NK-92 (cell line): ENCODE measurements around the gene SEPTIN14.
"Not testable (repeated sequence)": the region's sequence is repeated elsewhere in the genome, so short reads cannot be mapped to it uniquely, and the experiment has no call there.

ENCODE experiments used
- DNase-seq: peaks from one replicate; lab custom pipeline; 2025; ENCODE audit not compliant: unreplicated experiment; lab: John Stamatoyannopoulos, UW

SEPTIN14 gene

DNA sequence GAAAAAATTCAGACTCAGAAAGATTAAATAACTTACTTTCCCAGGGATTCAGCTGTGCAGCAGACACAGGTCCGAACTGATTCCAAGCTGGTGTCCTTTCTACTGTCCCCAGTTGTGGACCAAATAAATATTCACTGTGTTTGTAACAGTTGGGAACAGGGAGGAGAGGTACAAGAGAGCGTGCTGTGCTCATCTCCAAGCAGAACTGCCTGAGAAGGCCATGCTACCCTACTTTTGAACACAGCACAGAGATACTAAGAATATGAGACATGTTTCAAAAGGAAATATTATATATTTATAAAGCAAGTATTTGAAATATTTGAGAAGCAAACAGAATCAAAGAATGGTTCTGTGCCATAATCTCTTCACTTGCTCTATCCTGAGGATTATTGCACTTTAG, at the start of gene SEPTIN14:
Gene SEPTIN14 (minus strand): TSS at position 101 of the 400 bp plus-strand sequence. CDS start 756 bp downstream, outside the sequence.
- DNase-seq = not testable (repeated sequence)

DNA sequence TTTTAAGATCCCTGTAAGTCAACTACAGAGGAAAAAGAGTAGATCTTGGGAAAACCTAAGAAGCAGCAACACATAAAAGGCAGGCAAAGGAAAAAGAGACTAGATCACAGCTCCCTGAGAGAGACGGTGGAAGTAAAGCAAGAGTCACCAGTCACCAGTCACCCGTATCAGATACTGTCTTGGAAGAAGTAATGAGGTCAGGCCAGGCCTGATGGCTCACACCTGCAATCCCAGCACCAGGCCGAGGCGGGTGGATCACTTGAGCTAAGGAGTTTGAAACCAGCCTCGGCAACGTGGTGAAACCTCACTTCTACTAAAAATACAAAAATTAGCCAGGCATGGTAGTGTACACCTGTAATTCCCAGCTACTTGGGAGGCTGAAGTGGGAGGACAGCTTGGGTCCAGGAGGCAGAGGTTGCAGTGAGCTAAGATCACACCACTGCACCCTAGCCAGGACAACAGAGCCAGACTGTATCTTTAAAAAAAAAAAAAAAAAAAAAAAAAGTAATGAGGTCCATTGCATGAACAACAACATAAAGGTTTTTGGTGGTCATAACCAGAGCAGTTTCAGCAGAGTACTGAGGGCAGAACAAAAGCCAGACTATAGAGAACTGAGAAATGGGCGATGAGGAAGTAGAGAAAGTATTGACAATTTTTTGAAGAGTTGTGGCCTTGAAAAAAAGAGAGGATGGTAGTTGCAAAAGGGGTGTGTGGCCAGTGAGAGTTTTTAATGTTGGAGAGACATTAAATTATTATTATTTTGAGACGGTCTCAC, 41.6 kb upstream of the SEPTIN14 start:
- DNase-seq = no peak

DNA sequence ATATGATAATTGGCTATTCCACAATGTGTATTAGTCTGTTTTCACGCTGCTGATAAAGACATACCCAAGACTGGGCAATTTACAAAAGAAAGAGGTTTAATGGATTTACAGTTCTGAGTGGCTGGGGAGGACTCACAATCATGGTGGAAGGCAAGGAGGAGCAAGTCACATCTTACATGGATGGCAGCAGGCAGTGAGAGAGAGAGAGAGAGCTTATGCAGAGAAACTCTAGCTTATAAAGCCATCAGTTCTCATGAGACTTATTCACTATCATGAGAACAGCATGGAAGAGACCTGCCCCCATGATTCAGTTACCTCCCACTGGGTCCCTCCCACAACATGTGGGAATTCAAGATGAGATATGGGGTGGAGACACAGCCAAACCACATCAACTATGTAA, 38.5 kb upstream of the SEPTIN14 start:
- not testable (repeated sequence) for DNase-seq

DNA sequence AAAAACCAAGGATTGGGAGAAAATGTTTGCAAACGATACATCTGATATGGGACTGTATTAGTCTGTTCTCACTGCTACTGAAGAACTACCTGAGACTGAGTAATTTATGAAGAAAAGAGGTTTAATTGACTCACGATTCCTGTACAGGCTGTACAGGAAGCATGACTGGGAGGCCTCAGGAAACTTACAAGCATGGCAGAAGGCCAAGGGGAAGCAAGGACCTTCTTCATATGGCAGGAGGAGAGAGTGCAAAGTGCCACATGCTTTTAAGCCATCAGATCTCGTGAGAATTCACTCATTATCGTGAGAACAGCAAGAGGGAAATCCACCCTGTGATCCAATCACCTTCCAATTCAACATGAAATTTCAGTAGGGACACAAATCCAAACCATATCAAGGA, 35.7 kb upstream of the SEPTIN14 start:
- no peak for DNase-seq

GRCh38 chr7:55895021-55895420, 32.5 kb upstream of the SEPTIN14 start:
- DNase-seq = no peak

- DNase-seq = no peak
These were observed 31.4 kb upstream of the SEPTIN14 start for GRCh38 chr7:55893940-55894339.

DNA sequence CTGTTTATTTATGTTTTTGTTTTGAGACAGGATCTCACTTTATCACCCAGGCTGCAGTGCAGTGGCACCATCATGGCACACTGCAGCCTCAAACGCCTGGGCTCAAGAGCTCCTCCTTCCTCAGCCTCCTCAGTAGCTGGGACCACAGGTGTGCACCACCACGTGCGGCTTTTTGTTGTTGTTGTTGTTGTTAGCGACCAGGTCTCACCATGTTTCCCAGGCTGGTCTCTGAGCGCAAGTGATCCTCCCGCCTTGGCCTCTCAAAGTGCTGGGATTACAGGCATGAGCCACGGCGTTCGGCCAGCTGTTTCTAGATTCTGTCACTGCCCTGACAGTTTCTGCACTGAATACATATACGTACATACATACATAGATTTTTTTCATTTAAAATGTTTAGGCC, 25.8 kb upstream of the SEPTIN14 start:
- DNase-seq = not testable (repeated sequence)

DNA sequence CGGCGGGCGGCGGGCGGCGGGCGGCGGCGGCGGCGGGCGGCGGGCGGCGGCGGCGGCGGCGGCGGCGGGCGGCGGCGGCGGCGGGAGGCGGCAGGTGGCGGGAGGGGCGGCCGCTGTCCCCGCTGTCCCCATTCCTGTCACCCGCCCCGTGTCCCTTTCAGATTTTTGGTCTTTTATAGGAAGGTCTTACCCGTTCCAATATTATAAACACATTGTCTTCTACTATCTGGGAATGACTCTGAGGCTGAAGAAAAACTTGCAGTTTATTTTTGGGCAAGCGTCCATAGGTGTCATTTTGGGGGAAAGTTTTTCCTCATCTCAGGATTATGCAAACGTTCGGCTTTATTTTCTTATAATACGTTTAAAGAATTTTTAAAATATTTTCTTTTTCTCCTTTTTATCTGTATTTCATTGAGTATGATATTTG, 25.3 kb upstream of the SEPTIN14 start:
- DNase-seq = no peak

DNA sequence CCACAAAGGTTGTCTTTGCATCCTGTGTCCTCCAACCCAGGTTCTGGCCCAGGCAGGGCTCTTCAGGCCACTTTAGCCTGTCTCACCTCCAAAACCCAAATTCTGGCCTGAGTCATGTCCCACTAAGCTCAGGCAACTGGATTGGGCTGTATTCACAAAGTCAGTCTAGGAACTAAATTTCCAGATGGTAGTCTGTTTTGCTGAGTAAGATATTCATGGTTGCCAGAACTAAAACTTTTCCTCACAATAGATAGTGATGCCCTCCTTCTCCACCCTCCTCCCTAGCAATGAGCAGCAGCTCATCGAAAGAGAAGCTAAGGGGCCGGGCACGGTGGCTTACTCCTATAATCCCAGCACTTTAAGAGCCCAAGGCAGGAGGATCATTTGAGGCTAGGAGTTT, 21.8 kb upstream of the SEPTIN14 start:
- no peak for DNase-seq

DNA sequence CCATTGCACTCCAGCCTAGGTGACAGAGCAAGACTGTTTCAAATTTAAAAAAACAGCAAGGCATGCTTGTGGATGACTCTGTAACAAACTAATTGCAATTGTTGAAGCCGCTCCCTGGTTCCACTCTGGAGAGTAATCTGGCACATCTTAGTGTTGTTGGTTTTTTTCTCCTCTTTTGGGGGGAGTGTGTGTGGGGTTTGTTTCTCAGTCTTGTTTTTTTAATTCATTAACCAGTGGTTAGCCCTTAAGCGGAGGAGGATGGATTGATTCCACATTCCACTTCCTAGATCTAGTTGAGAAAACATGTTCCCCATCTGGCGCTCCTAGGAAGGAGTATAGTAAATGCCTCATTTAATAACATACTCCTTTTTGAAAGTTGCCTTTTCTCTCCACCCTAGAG, 16.1 kb upstream of the SEPTIN14 start:
- no peak for DNase-seq

DNA sequence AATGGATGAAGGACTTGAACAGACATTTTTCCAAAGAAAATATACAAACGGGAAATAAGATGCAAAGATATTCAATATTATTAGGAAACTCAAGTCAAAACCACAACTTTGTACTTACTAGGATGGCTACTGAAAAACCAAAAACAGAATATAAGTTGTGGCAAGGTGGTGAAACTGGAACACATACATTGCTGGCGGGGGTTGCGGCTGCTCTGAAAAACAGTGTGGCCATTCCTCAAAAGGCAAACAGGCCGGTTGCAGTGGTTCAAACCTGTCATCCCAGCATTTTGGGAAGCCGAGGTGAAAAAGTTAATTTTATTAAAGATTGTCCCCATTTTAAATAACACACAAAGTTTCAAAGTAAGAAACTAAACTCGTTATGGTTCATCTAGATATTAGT, 14.8 kb upstream of the SEPTIN14 start:
- no peak for DNase-seq

DNA sequence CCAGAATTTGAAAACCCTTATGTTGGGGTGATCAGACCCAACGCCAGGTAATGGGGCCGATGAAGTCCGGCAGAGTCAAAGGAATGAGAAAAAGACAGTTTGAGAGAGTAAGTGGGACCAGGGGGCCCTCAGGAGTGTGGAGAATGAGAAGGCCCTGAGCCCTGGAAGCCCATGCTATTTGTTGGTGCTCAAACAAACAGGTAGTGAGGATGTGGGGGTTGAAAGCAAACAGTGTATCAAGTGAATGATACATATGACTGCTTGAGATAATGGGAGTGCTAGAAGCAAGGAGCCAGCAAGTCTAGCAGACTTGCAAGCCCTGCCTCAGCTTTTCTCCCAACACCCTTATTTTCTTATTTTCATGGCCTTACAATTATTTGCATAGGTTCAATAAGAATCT, 11.2 kb upstream of the SEPTIN14 start:
- DNase-seq = no peak

GRCh38 chr7:55871932-55872485, 9.5 kb upstream of the SEPTIN14 start:
- no peak for DNase-seq

GRCh38 chr7:55868989-55869388, 6.4 kb upstream of the SEPTIN14 start:
- DNase-seq = not testable (repeated sequence)

- not testable (repeated sequence) for DNase-seq
These were observed 17.4 kb downstream of the SEPTIN14 start for GRCh38 chr7:55845164-55845563.

- DNase-seq = no peak
These were observed 24.0 kb downstream of the SEPTIN14 start for GRCh38 chr7:55838595-55838994.

GRCh38 chr7:55827577-55827976, 35.0 kb downstream of the SEPTIN14 start:
- no peak for DNase-seq

DNA sequence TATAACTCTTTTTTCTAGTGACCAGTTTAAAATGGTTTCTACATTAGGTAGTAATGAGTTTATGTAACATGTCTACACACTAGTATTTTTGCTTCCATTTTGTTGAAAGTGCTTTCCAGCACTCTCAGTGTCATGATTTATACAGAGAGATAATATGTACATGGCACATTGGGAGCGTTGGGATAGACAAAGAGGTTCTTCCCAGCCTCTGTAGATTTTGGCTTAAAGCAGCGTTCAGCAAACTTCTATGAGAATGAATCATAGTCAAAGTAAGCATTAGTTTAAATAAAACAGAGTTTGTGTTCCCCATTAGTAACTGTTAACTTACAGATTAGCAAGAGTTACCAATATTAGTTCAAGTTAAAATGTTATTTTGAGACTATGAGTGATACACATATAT, 43.9 kb downstream of the SEPTIN14 start:
- no peak for DNase-seq

DNA sequence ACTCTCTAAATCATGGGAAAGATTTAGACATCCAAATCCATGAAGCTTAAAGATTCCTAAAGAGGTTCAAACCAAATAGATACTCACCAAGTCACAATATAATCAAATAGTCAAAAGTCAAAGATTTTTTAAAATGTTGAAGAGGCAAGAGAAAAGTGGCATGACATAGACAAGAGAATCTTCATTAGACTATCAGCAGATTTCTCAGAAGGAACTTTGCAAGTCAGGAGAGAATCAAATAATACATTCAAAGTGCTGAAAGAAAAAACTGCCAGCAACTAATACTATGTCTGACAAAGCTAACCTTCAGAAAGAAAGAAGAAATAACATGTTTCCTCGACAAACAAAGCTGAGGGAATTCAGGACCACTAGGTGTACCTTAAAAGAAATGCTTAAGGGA, 65.3 kb downstream of the SEPTIN14 start:
- not testable (repeated sequence) for DNase-seq

- no peak for DNase-seq
These were observed 68.0 kb downstream of the SEPTIN14 start for GRCh38 chr7:55794527-55794926.

DNA sequence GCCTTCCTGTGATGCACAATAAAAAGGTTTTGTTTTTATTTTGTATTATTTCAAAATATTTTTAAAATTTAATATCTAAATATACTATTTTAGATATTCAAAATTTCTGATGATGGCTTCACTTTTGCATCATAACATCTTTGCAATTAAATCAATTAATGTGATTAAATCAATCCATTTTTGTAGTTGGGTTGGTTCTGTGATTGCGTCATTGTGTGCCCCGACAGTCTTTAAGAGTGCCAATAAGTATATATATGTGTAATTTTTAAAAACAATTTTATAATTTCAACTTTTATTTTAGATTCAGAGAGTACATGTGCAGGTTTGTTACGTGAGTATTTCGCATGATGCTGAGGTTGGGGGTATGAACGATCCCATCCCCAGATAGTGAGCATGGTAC, 70.5 kb downstream of the SEPTIN14 start:
- DNase-seq = no peak

DNA sequence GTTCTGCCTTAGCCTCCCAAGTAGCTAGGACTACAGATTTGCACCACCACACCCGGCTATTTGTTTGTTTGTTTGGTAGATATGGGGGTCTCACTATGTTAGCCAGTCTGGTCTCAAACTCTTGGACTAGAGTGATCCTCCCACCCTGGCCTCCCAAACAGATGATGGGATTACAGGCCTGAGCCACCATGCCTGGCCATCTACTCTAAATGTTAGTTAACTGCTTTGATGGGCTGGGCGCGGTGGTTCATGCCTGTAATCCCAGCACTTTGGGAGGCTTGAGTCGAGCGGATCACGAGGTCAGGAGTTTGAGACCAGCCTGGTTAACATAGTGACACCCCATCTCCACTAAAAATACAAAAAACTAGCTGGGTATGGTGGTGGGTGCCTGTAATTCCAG, 74.8 kb downstream of the SEPTIN14 start:
- DNase-seq = no peak

- no peak for DNase-seq
These were observed 75.7 kb downstream of the SEPTIN14 start for GRCh38 chr7:55786901-55787300.
